PFSK-1 (cell line): ENCODE measurements around the gene ZNF628. TPM values are rescaled to one million over a fixed set of nuclear protein-coding genes. Genes with fewer than 3 reads are reported as not detected.

Source experiments
- FOXP2 ChIP-seq: optimal IDR thresholded peaks from 2 replicates; pipeline ENCODE3; 2011; ENCODE audit warnings: borderline replicate concordance, control low read depth, inconsistent platforms; ENCODE audit not compliant: insufficient read depth; ENCODE audit errors: extremely low read length, extremely low read depth
- POLR2AphosphoS5 ChIP-seq: IDR thresholded peaks from 2 replicates; pipeline ENCODE4 v1.6.1; 2012; ENCODE audit warnings: low read depth, mild to moderate bottlenecking, control low read depth, low read length, moderate library complexity
- SIN3A ChIP-seq: IDR thresholded peaks from 2 replicates; pipeline ENCODE4 v1.6.1; 2012; ENCODE audit warnings: mild to moderate bottlenecking, low read length, moderate library complexity, borderline replicate concordance; ENCODE audit not compliant: insufficient read depth
- TAF1 ChIP-seq: IDR thresholded peaks from 2 replicates; pipeline ENCODE4 v1.6.1; 2012; ENCODE audit warnings: low read length, control low read depth, borderline replicate concordance; ENCODE audit not compliant: insufficient read depth
- polyA plus RNA-seq: library from polyadenylated mRNA; unstranded; fragments of >200 nt; gene quantifications from one replicate; pipeline ENCODE4 v1.2.1, GENCODE V29; 2012; ENCODE audit warnings: low read depth, missing spikeins; ENCODE audit not compliant: insufficient read length
- TF ChIP-seq, protein P1 (sequence below), 2 experiments: IDR thresholded peaks; 2 replicates each; pipeline versions ENCODE4 v1.6.1 to v1.8.0; 2011 to 2012; ENCODE audit warnings: low read depth in 2 of 2, low read length in 2 of 2, control low read depth in 1 of 2, inconsistent platforms in 1 of 2, mild to moderate bottlenecking in 1 of 2, moderate library complexity in 1 of 2; ENCODE audit not compliant: insufficient read depth in 1 of 2

ZNF628 gene
- polyA plus RNA-seq, result 27.6 TPM

DNA sequence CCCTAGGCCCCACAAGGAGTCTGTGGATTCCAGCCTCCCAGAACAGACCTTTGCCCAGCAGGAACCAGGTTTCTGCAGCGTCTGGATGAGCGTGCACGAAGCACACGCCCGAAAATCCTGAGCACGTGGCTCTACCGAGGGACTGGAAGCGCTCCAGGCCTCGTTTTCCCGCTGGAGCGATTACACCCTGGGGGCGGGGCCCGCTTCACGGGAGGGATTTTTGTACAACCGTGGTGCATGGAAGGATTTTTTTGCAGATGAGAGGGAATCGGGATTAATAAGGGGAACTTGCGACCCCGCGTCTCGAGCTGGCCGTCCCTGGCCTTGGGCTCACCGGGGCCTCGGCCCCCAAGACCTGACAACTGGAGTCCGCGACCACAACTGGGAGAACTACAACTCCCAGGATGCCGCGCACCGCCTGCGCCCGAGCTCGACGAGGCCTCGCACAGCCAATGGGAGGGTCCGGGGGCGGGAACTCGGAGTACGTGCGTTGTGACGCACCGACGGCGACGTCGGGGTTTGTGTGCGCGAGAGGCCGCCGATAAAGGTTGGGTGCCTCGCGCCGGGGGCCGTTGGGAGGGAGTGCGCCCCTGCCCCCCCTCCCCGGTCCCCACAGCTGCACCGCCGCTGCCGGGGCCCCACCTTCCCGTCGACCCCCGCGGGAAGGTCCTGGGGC, at the start of gene ZNF628:
TSS of gene ZNF628 (plus strand) at position 518 of the 676 bp plus-strand sequence. CDS start 3,294 bp downstream, outside the sequence.
- no peak for TF ChIP-seq TAF1
- TF ChIP-seq, protein P1, sequence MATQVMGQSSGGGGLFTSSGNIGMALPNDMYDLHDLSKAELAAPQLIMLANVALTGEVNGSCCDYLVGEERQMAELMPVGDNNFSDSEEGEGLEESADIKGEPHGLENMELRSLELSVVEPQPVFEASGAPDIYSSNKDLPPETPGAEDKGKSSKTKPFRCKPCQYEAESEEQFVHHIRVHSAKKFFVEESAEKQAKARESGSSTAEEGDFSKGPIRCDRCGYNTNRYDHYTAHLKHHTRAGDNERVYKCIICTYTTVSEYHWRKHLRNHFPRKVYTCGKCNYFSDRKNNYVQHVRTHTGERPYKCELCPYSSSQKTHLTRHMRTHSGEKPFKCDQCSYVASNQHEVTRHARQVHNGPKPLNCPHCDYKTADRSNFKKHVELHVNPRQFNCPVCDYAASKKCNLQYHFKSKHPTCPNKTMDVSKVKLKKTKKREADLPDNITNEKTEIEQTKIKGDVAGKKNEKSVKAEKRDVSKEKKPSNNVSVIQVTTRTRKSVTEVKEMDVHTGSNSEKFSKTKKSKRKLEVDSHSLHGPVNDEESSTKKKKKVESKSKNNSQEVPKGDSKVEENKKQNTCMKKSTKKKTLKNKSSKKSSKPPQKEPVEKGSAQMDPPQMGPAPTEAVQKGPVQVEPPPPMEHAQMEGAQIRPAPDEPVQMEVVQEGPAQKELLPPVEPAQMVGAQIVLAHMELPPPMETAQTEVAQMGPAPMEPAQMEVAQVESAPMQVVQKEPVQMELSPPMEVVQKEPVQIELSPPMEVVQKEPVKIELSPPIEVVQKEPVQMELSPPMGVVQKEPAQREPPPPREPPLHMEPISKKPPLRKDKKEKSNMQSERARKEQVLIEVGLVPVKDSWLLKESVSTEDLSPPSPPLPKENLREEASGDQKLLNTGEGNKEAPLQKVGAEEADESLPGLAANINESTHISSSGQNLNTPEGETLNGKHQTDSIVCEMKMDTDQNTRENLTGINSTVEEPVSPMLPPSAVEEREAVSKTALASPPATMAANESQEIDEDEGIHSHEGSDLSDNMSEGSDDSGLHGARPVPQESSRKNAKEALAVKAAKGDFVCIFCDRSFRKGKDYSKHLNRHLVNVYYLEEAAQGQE (IDR thresholded peaks at IDR 0.05; ENCODE audit: insufficient read depth in 1 of 2, low read depth in 2 of 2, low read length in 2 of 2), result 0 out of 4 replicates have a peak, but pooled peaks of 1 of the 2 experiments have one; percentile 4
- TF ChIP-seq FOXP2, result peak; percentile 79
- TF ChIP-seq POLR2AphosphoS5, result peak; percentile 29; the same call in 1 of the 2 replicates
- TF ChIP-seq SIN3A, result no peak; the same call in 1 of the 2 replicates

DNA sequence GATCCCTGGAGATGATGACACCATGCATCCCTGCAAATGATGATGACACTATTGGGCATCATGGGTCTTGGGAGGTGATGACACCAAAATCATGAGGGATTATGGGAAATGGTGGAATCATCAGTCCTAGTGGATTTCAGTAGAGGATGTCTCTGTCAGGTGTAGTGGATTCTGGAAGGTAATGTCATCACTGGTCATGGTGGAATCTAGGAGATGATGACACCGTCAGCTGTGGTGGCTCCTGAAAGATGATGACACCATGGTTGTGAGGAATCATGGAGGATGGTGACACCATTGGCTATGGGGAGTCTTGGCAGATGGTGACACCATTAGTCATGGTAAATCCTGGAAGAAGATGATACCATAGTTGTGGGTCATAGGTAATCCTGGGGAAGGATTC, 45.2 kb upstream of the ZNF628 start:
- TF ChIP-seq FOXP2 (no peak), POLR2AphosphoS5 (no peak), TAF1 (no peak), SIN3A (no peak)
- TF ChIP-seq, protein P1 (IDR thresholded peaks at IDR 0.05; ENCODE audit: insufficient read depth in 1 of 2, low read depth in 2 of 2, low read length in 2 of 2), result no peak

DNA sequence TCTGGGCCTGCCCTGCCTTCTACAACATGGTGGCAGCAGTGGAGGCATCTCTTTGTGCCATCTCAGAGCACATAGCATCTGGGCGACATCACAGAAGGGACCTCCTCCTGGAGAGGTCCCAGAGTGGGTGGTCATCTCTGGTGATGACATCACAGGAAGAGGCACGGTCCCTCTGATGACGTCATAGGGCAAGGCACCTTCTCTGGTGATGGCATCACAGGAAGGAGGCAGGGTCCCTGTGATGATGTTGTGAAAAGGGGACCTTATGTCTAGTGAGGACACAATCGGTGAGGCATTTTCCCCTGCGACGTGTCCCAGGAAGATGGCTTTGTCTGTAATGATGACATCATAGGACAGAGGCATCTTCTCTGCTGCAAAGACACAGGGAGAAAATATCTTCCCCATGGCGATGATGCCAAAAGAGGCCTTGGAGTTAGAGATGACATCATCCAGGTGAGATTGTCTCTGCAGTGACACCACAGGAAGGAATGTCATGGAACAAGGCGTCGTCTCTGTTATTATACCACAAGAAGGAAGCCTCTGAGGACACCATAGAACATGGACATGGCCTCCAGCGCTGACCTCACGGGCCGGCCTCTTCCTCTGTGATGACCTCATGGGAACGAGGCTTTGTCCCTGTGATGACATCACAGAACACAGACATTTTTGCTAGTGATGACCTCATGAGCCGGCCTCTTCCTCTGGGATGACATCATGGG, 44.0 kb upstream of the ZNF628 start:
- TF ChIP-seq, protein P1 (IDR thresholded peaks at IDR 0.05; ENCODE audit: insufficient read depth in 1 of 2, low read depth in 2 of 2, low read length in 2 of 2), result no peak
- TF ChIP-seq TAF1, result no peak
- TF ChIP-seq POLR2AphosphoS5, result no peak
- TF ChIP-seq SIN3A, result no peak
- no peak for TF ChIP-seq FOXP2

DNA sequence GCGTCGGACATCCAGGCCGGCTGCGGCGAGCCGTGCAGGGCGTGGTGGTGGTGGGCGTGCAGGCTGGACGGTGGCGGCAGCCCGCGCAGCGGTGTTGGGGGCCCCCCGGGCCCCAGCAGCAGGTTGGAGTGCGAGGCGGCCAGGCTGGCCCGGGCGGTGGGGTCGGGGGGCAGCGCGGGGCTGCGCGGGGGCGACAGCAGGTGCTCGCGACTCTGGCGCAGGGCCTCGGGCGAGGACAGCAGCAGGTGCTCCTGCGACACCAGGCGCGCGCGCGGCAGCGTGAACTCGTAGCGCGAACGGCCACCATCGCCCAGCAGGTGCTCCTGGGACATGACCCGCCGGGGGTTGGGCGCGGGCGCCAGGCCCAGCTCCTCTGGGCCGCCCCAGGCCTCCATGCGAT, 43.1 kb upstream of the ZNF628 start:
- TF ChIP-seq SIN3A (no peak), FOXP2 (no peak), POLR2AphosphoS5 (no peak), TAF1 (no peak)
- TF ChIP-seq, protein P1 (IDR thresholded peaks at IDR 0.05; ENCODE audit: insufficient read depth in 1 of 2, low read depth in 2 of 2, low read length in 2 of 2), result no peak

DNA sequence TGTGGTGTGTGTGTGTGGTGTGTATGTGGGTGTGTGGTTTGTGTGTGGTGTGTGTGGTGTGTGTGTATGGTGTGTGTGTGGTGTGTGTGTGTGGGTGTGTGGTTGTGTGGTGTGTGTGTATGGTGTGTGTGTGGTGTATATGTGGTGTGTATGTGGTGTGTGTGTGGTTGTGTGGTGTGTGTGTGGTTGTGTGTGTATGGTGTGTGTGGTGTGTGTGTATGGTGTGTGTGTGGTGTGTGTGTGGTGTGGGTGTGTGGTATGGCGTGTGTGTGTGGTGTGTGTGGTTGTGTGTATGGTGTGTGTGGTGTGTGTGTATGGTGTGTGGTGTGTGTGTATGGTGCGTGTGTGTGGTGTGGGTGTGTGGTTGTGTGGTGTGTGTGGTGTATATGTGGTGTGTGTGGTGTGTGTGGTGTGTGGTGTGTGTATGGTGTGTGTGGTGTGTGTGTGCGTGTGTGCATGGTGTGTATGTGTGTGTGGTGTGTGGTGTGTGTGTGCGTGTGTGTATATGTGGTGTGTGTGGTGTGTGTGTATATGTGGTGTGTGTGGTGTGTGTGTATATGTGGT, 42.0 kb upstream of the ZNF628 start:
- no peak for TF ChIP-seq SIN3A
- no peak for TF ChIP-seq POLR2AphosphoS5
- TF ChIP-seq, protein P1 (IDR thresholded peaks at IDR 0.05; ENCODE audit: insufficient read depth in 1 of 2, low read depth in 2 of 2, low read length in 2 of 2), result no peak
- no peak for TF ChIP-seq FOXP2
- TF ChIP-seq TAF1, result no peak
